Suprapubic skin (tissue), 4 donors: Measurements from ENCODE around the gene GUCA2A. TPM values are rescaled to one million over a fixed set of nuclear protein-coding genes. Genes with fewer than 3 reads are reported as not detected.

Experiments
- DNase-seq, 2 donors: peaks; one replicate each; pipeline ENCODE4 v3.0.0-alpha.2; 2019; ENCODE audit warnings: low spot score in 2 of 2
- H3K27ac ChIP-seq: fragments of 200-600 bp; sonication (generic); one replicate; pipeline ENCODE4 v1.5.1; 2019
- H3K27me3 ChIP-seq: fragments of 200-600 bp; sonication (generic); one replicate; pipeline ENCODE4 v1.5.1; 2019
- H3K36me3 ChIP-seq: fragments of 200-600 bp; sonication (generic); one replicate; pipeline ENCODE4 v1.5.1; 2019
- H3K4me1 ChIP-seq: fragments of 200-600 bp; sonication (generic); one replicate; pipeline ENCODE4 v1.5.1; 2019
- H3K4me3 ChIP-seq: fragments of 200-600 bp; sonication (generic); one replicate; pipeline ENCODE4 v1.5.1; 2019; ENCODE audit warnings: mild to moderate bottlenecking
- H3K9me3 ChIP-seq: fragments of 200-600 bp; sonication (generic); one replicate; pipeline ENCODE4 v1.5.1; 2019
- CTCF ChIP-seq, 2 donors: fragments of 200-600 bp in 1 of 2; fragments of 450-650 bp in 1 of 2; sonication (generic) in 1 of 2; IDR thresholded peaks; one replicate each; pipeline ENCODE4 v1.5.1; 2016 to 2019; ENCODE audit warnings: antibody characterized with exemption in 2 of 2, mild to moderate bottlenecking in 1 of 2, moderate library complexity in 1 of 2
- EP300 ChIP-seq: sonication (generic); formaldehyde crosslinking; IDR thresholded peaks from one replicate; pipeline ENCODE4 v1.6.1; 2017; ENCODE audit warnings: antibody characterized with exemption
- POLR2A ChIP-seq, 2 donors: fragments of 450-650 bp; IDR thresholded peaks; one replicate each; pipeline ENCODE4 v1.6.1; 2017; ENCODE audit warnings: antibody characterized with exemption in 2 of 2, mild to moderate bottlenecking in 2 of 2, moderate library complexity in 2 of 2
- POLR2AphosphoS5 ChIP-seq, 3 donors: sonication (generic); formaldehyde crosslinking; IDR thresholded peaks; one replicate each; pipeline ENCODE4 v1.6.1; 2017; ENCODE audit warnings: antibody characterized with exemption in 3 of 3
- WGBS: methylation state at CpG from one replicate; pipeline ENCODE4 v1.1.5; 2018; 5-methylcytosine and 5-hydroxymethylcytosine counted together
- total RNA-seq, 4 donors: library from RNA; depleted of rRNA; stranded (reverse); fragments of >200 nt; gene quantifications; one replicate each; pipeline ENCODE4 v1.1.0, GENCODE V29; 2016

GUCA2A gene
- total RNA-seq, 4 donors from 2014 or later = 1.4 TPM; not detected in 3

DNA sequence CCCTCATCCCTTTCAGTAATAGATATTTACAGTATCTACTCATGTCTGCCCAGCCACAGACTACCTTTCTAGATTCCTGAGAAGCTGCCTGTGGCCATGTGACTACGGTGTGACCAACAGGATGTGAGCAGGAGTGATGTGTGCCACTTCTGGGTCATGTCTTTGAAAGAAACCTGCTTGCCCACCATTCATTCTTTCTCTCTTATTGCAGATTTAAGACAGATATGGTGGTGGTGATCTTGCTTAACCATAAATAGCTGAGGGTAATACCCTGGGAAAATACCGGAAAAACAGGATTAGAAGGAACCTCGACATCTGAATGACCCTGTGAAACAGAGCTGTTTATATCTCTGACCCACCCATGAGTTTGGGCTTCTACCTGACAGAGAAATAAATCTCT is 41.6 kb upstream of the GUCA2A start:
- no peak overlapping the region for H3K27ac ChIP-seq
- no peaks in the 10 kb centered on the region for H3K27me3 ChIP-seq
- TF ChIP-seq POLR2A (IDR thresholded peaks at IDR 0.05) (no peak), EP300 (no peak), POLR2AphosphoS5 (IDR thresholded peaks at IDR 0.05) (no peak), CTCF (IDR thresholded peaks at IDR 0.05) (no peak)
- peaks cover 22% of the 10 kb centered on the region for H3K36me3 ChIP-seq
- no peak for DNase-seq
- WGBS = 64% methylated on average over 3 of the region's 3 CpGs
- no peaks in the 10 kb centered on the region for H3K9me3 ChIP-seq
- no peak overlapping the region for H3K4me3 ChIP-seq
- peaks cover 19% of the 10 kb centered on the region for H3K4me1 ChIP-seq

DNA sequence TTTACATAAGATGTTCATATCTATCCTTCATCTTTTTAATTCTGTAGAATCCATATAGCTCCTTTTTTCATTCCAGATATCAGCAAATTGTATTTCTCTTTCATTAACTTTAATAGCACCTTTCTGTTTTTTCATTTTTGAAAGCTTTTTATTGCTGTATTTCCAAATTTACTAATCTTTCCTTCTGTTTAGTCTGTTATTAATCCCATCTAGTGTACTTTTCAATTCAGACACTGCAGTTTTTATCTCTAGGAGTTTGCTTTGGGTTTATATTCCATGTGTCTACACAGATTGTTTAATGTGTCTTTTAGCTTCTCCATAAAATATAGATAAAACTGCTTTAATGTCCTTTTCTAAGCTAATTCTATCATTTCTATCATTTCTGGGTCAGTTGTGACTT is 37.4 kb upstream of the GUCA2A start:
- Histone ChIP-seq H3K9me3 (no peaks in the 10 kb centered on the region), H3K27ac (no peak overlapping the region), H3K4me1 (no peaks in the 10 kb centered on the region), H3K4me3 (no peak overlapping the region), H3K27me3 (no peaks in the 10 kb centered on the region), H3K36me3 (peaks cover 33% of the 10 kb centered on the region)
- no peak for DNase-seq
- TF ChIP-seq POLR2A (IDR thresholded peaks at IDR 0.05) = no peak
- no peak for TF ChIP-seq EP300
- TF ChIP-seq POLR2AphosphoS5 (IDR thresholded peaks at IDR 0.05) = no peak
- no peak for TF ChIP-seq CTCF (IDR thresholded peaks at IDR 0.05)

- H3K27me3 ChIP-seq = no peaks in the 10 kb centered on the region
- TF ChIP-seq POLR2AphosphoS5 (IDR thresholded peaks at IDR 0.05) (no peak), EP300 (no peak), POLR2A (IDR thresholded peaks at IDR 0.05) (no peak), CTCF (IDR thresholded peaks at IDR 0.05) (no peak)
- no peak overlapping the region for H3K27ac ChIP-seq
- H3K36me3 ChIP-seq = peaks cover 46% of the 10 kb centered on the region
- H3K9me3 ChIP-seq = no peaks in the 10 kb centered on the region
- no peak for DNase-seq
- H3K4me1 ChIP-seq = no peaks in the 10 kb centered on the region
- WGBS = 96% methylated on average over 5 of the region's 5 CpGs
- H3K4me3 ChIP-seq = no peak overlapping the region
These were observed 33.7 kb upstream of the GUCA2A start for GRCh38 chr1:42198251-42198650.

DNA sequence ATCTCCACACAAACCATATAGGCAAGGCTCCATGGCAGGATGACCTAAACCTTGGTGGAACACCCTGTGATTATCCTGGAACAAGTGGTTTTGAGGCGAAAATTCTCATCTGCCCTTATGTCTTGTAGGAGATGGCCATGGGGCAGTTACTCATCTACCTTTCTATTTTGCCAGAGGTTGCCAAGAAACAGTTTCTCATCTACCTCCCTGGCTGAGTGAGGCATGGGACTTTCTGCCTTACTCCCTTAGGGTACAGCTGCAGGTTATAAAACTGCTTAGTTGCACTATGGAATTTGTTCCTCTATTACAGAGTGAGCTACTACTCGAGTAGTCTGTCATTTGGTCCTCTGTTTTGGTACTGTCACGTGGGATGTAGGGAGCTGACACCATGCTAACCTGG is 31.3 kb upstream of the GUCA2A start:
- H3K4me3 ChIP-seq = no peak overlapping the region
- no peaks in the 10 kb centered on the region for H3K9me3 ChIP-seq
- 89% methylated on average over 3 of the region's 3 CpGs for WGBS
- peaks cover 38% of the 10 kb centered on the region for H3K36me3 ChIP-seq
- H3K27me3 ChIP-seq = no peaks in the 10 kb centered on the region
- no peak overlapping the region for H3K27ac ChIP-seq
- TF ChIP-seq EP300 (no peak), CTCF (IDR thresholded peaks at IDR 0.05) (no peak), POLR2AphosphoS5 (IDR thresholded peaks at IDR 0.05) (no peak)
- no peak for DNase-seq
- no peaks in the 10 kb centered on the region for H3K4me1 ChIP-seq

DNA sequence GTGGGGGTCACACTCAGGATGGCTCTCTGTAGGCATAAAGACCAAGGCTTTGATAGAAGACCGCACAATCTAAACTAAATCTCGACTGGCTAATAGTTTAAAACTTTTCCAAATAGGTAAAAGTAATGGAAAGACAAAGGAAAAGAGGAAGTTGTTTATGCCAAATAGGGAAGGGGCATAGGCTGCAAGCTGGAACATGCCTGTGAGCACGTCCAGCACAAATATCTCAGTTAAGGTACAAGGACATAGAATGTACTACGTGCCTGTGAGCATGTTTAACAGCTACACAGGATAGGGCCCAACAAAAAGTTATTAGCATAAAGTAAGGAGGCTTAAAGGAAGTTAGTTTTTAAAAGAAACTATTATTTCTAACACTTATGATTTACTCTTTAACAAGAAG is 27.6 kb upstream of the GUCA2A start:
- Histone ChIP-seq H3K9me3 (no peaks in the 10 kb centered on the region), H3K4me3 (no peak overlapping the region), H3K27ac (no peak overlapping the region), H3K36me3 (peaks cover 52% of the 10 kb centered on the region), H3K27me3 (no peaks in the 10 kb centered on the region), H3K4me1 (no peaks in the 10 kb centered on the region)
- TF ChIP-seq CTCF (IDR thresholded peaks at IDR 0.05) (no peak), EP300 (no peak), POLR2AphosphoS5 (IDR thresholded peaks at IDR 0.05) (no peak), POLR2A (IDR thresholded peaks at IDR 0.05) (no peak)
- DNase-seq = no peak
- WGBS = 68% methylated on average over 4 of the region's 4 CpGs
